Nephron (organoid): ENCODE data around the gene COL16A1.

Experiments
- H3K27ac Mint-ChIP-seq, 3 experiments: 2 replicates each; pipeline ENCODE4 v1.8.0; 2020; ENCODE audit warnings: mixed read lengths in 3 of 3, mild to moderate bottlenecking in 2 of 3, moderate library complexity in 1 of 3
- H3K27me3 Mint-ChIP-seq: 2 replicates; pipeline ENCODE4 v1.8.0; 2021; ENCODE audit warnings: low read depth, mild to moderate bottlenecking, moderate library complexity, mixed read lengths
- H3K36me3 Mint-ChIP-seq: 2 replicates; pipeline ENCODE4 v1.8.0; 2020; ENCODE audit warnings: low read depth, mixed read lengths
- H3K4me1 Mint-ChIP-seq: 2 replicates; pipeline ENCODE4 v1.8.0; 2020; ENCODE audit warnings: mixed read lengths
- H3K4me3 Mint-ChIP-seq, 3 experiments: 2 replicates each; pipeline ENCODE4 v1.8.0; 2020; ENCODE audit warnings: mild to moderate bottlenecking in 3 of 3, mixed read lengths in 3 of 3, moderate library complexity in 2 of 3
- H3K9me3 Mint-ChIP-seq: 2 replicates; pipeline ENCODE4 v1.8.0; 2020; ENCODE audit warnings: mixed read lengths
- CTCF ChIP-seq, 3 experiments: fragments of 200-600 bp; sonication (generic); IDR thresholded peaks; one replicate each; pipeline ENCODE4 v1.5.0; 2021; ENCODE audit warnings: antibody characterized with exemption in 3 of 3; ENCODE audit not compliant: unreplicated experiment in 3 of 3

The COL16A1 gene

GRCh38 chr1:31725777-31726535 lies 22.1 kb upstream of the COL16A1 start:
- H3K27me3 Mint-ChIP-seq = peaks cover 11% of the 10 kb centered on the region
- H3K9me3 Mint-ChIP-seq = no peaks in the 10 kb centered on the region
- peaks cover 9% of the 10 kb centered on the region for H3K4me1 Mint-ChIP-seq
- no peak overlapping the region for H3K4me3 Mint-ChIP-seq
- peak overlapping the region in 1 of 3 experiments; percentile 66 for H3K27ac Mint-ChIP-seq
- no peak for TF ChIP-seq CTCF (IDR thresholded peaks at IDR 0.05; ENCODE audit: unreplicated experiment in 3 of 3)
- H3K36me3 Mint-ChIP-seq = no peaks in the 10 kb centered on the region

DNA sequence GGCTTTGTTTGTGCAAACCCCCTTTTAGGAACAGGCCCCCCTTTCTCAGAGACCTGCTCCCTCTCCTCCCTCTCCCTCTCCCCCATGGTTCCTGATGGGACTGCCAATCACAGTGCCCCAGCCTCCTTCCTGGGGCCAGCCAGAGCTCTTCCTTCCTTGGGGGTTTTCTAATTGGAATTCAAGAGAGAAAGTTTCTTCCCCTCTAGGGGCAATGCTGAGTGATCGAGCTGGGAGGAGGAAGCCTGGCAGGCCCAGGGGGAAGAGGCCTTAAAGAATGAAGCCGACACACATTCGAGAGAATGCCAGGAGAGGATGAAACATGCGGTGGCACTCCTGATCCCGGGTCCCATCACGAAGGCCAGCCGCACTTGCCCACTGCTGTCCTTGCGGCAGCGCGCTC lies 21.3 kb upstream of the COL16A1 start:
- Mint-ChIP-seq H3K4me3 (no peak overlapping the region), H3K9me3 (no peaks in the 10 kb centered on the region), H3K27me3 (peaks cover 16% of the 10 kb centered on the region), H3K36me3 (no peaks in the 10 kb centered on the region), H3K27ac (no peak overlapping the region), H3K4me1 (peaks cover 9% of the 10 kb centered on the region)
- no peak for TF ChIP-seq CTCF (IDR thresholded peaks at IDR 0.05; ENCODE audit: unreplicated experiment in 3 of 3)

- H3K27me3 Mint-ChIP-seq = peaks cover 25% of the 10 kb centered on the region
- H3K36me3 Mint-ChIP-seq = no peaks in the 10 kb centered on the region
- no peaks in the 10 kb centered on the region for H3K9me3 Mint-ChIP-seq
- H3K4me3 Mint-ChIP-seq = peak overlapping the region in 1 of 3 experiments; percentile 0
- peaks cover 9% of the 10 kb centered on the region for H3K4me1 Mint-ChIP-seq
- TF ChIP-seq CTCF (IDR thresholded peaks at IDR 0.05; ENCODE audit: unreplicated experiment in 3 of 3) = no peak
- H3K27ac Mint-ChIP-seq = no peak overlapping the region
Observed at GRCh38 chr1:31723828-31724359, 20.1 kb upstream of the COL16A1 start.

DNA sequence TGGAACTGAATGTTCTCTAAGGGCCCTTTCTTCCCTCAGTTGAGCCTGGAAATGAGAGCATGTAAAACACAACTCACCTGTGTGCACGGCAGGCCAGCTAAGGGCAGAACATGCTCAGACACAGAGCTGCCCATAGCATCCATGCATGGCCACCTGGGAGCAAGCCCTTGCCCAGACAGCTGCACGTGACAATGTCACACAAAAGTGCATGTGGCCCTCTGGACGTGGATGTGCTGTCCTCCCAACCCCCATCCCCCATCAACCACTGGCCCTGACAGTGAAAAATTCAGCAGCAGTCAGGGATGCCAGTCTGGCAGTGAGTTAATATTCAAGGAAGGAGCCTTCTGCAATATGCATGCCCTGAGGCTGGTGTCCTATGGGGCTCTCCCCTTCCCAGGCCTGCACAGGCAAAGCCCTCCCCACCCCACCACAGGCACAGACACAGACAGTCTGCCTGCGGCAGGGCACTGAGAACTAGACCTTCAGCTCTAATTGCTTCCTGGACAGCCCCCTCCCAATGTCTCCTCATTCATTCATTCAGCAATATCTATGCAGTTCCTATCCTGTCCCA lies 14.6 kb upstream of the COL16A1 start:
- TF ChIP-seq CTCF (IDR thresholded peaks at IDR 0.05; ENCODE audit: unreplicated experiment in 3 of 3) = no peak
- no peak overlapping the region for H3K4me3 Mint-ChIP-seq
- H3K9me3 Mint-ChIP-seq = no peaks in the 10 kb centered on the region
- H3K36me3 Mint-ChIP-seq = no peaks in the 10 kb centered on the region
- peaks cover 41% of the 10 kb centered on the region for H3K27me3 Mint-ChIP-seq
- H3K27ac Mint-ChIP-seq = peak overlapping the region in 2 of 3 experiments; percentile 43 to 52
- H3K4me1 Mint-ChIP-seq = peaks cover 23% of the 10 kb centered on the region

DNA sequence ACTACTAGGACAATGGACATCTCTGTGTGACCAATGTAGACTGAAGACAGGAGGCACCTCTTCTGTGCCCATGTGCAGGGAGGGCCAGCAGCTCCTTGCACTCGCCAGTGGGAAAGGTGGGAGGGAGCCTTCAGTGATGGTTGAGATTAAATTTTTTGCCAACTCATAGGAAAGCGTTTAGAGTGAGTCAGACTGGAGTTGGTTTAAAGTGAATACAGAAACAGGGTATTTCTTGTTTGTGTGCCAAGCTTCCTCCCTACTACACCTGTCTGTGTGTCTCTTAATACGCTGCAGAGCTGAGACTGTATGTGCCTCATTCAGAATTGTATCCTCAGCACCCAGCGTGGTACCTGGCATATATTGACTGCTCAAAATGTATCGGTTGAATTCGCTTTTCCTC lies 13.5 kb upstream of the COL16A1 start:
- Mint-ChIP-seq H3K36me3 (no peaks in the 10 kb centered on the region), H3K4me3 (peak overlapping the region in 2 of 3 experiments; percentile 21 to 54), H3K27ac (peak overlapping the region in 2 of 3 experiments; percentile 26 to 52)

More for the DNA sequence above, 13.5 kb upstream of the COL16A1 start:
- H3K4me1 Mint-ChIP-seq = peaks cover 33% of the 10 kb centered on the region
- peaks cover 38% of the 10 kb centered on the region for H3K27me3 Mint-ChIP-seq
- H3K9me3 Mint-ChIP-seq = no peaks in the 10 kb centered on the region
- TF ChIP-seq CTCF (IDR thresholded peaks at IDR 0.05; ENCODE audit: unreplicated experiment in 3 of 3) = no peak
